ENCODE data around the gene MCF2L2. TPM values are rescaled to one million over a fixed set of nuclear protein-coding genes. Genes with fewer than 3 reads are reported as not detected.

The MCF2L2 gene
- total and polyA plus RNA-seq, 2 experiments from 2014 or later, result not detected

DNA sequence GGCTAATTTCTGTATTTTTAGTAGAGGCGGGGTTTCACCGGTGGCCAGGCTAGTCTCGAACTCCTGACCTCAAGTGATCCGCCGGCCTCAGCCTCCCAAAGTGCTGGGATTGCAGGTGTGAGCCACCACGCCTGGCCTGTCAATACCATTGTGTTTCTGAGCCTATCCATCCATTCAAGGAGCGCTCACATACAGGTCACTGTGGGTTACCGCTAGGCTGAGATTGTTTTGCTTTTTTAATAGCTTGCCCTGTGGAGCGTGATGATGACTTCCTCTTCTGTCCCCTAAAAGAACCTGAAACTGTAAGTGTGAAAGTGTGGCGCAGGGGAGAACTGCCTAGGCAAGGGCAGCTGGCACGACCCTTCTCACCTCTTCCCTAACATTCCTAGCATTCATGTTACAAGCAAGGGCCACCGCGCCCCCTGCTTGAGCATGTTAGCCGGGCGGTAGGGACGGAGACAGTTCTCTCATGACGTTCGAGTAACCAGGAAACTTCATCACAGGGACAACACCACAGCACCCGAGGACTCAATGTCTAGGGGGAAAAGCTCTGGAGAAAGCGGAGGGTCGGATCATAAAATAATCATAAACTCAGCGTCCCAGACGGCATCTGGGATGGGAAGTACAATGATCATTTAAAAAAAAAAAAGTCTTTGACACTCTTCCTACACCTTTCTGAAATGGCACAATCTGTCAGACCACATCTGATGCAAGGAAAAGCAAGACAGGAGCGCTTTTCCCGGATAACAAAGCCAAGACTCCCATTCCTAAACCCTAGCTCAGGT is 266.7 kb downstream of the MCF2L2 start:
- Histone ChIP-seq H4K20me1 (ENCODE audit: insufficient read depth) (no peaks in the 10 kb centered on the region), H3K9me3 (ENCODE audit: low read depth) (no peaks in the 10 kb centered on the region), H3K27ac (no peak overlapping the region), H3K4me1 (ENCODE audit: insufficient read depth) (peaks cover 4% of the 10 kb centered on the region; the same call in 1 of the 2 replicates), H3K4me3 (peak overlapping the region; percentile 71), H2AFZ (peak overlapping the region; percentile 78), H3K36me3 (ENCODE audit: low read depth) (no peaks in the 10 kb centered on the region), H3K9ac (no peak overlapping the region), H3K9me2 (ENCODE audit: insufficient read depth) (no peaks in the 10 kb centered on the region), H3K27me3 (replicated peaks; ENCODE audit: insufficient read depth) (peaks cover 30% of the 10 kb centered on the region), H3K4me2 (ENCODE audit: unreplicated experiment) (peak overlapping the region; percentile 71), H3F3A (ENCODE audit: insufficient read depth) (no peaks in the 10 kb centered on the region), H3K79me2 (ENCODE audit: insufficient read depth) (no peaks in the 10 kb centered on the region)
- no peak for DNase-seq
- in situ Hi-C loops (cut with MboI), result no loop called here
- no peak for TF ChIP-seq EZH2 (IDR thresholded peaks at IDR 0.05; ENCODE audit: insufficient read depth, poor library complexity, severe bottlenecking)
- TF ChIP-seq EZH2phosphoT487 (IDR thresholded peaks at IDR 0.05; ENCODE audit: insufficient read depth, low read depth), result no peak
- WGBS, 2 experiments (ENCODE audit: low coverage in 1 of 2, low lambda C conversion rate in 2 of 2, missing lambda C conversion rate in 2 of 2), result 46 to 47% methylated on average over 25 of the region's 25 CpGs

DNA sequence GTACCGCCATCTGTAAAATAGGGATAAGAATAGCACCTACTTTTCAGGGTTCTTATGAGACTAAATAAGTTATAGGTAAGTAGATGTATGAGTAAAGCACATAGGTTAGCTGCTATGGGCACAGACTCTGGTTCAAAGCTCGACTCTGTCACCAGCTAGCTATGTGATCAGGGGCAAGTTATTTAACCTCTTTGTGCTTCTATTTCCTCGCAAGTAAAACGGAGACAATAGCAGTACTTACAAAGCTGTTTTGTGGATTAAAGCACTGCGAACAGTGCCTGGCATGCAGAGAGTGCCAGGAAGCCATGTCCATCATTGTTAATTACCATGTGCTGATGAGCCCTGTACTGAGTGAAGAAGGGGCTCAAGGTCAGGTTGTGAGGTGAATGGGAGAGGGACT is 267.8 kb downstream of the MCF2L2 start:
- Histone ChIP-seq H3K4me2 (ENCODE audit: unreplicated experiment) (no peak overlapping the region), H4K20me1 (ENCODE audit: insufficient read depth) (no peaks in the 10 kb centered on the region), H2AFZ (no peak overlapping the region), H3K9me2 (ENCODE audit: insufficient read depth) (no peaks in the 10 kb centered on the region), H3K79me2 (ENCODE audit: insufficient read depth) (no peaks in the 10 kb centered on the region), H3K9me3 (ENCODE audit: low read depth) (no peaks in the 10 kb centered on the region), H3K36me3 (ENCODE audit: low read depth) (no peaks in the 10 kb centered on the region), H3K9ac (no peak overlapping the region), H3K4me1 (ENCODE audit: insufficient read depth) (peaks cover 4% of the 10 kb centered on the region; the same call in 1 of the 2 replicates), H3K27ac (no peak overlapping the region), H3F3A (ENCODE audit: insufficient read depth) (no peaks in the 10 kb centered on the region), H3K27me3 (replicated peaks; ENCODE audit: insufficient read depth) (peaks cover 34% of the 10 kb centered on the region), H3K4me3 (no peak overlapping the region)
- WGBS, 2 experiments (ENCODE audit: low coverage in 1 of 2, low lambda C conversion rate in 2 of 2, missing lambda C conversion rate in 2 of 2), result 83 to 85% methylated on average over 5 of the region's 5 CpGs
- no peak for DNase-seq
- in situ Hi-C loops (cut with MboI), result no loop called here
- TF ChIP-seq EZH2 (IDR thresholded peaks at IDR 0.05; ENCODE audit: insufficient read depth, poor library complexity, severe bottlenecking) (no peak), EZH2phosphoT487 (IDR thresholded peaks at IDR 0.05; ENCODE audit: insufficient read depth, low read depth) (no peak)

DNA sequence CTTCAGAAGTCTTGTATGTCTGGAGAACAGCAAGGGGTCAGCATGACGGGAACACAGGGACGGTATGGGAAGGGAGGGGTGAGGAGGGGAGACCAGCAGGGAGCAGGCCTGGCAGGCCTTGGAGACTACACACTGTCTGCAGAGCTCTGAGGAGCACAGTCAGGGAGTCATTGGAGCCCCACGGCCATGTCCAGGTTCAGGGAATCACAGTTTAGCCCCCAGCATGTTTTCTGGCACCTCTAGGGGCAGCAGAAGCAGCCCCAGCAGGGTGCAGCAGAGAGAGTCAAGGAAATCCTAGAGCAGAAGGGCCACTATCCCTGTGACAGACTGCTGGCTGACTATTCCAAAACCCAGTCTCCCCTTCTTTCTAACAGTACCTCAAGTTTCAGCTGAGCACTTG is 269.1 kb downstream of the MCF2L2 start:
- no peaks in the 10 kb centered on the region for H3F3A ChIP-seq (ENCODE audit: insufficient read depth)
- no peak overlapping the region for H3K9ac ChIP-seq
- H3K27me3 ChIP-seq (replicated peaks; ENCODE audit: insufficient read depth), result peaks cover 38% of the 10 kb centered on the region
- no peaks in the 10 kb centered on the region for H3K36me3 ChIP-seq (ENCODE audit: low read depth)
- H4K20me1 ChIP-seq (ENCODE audit: insufficient read depth), result no peaks in the 10 kb centered on the region
- in situ Hi-C loops (cut with MboI), result no loop called here
- H3K79me2 ChIP-seq (ENCODE audit: insufficient read depth), result no peaks in the 10 kb centered on the region
- no peaks in the 10 kb centered on the region for H3K9me2 ChIP-seq (ENCODE audit: insufficient read depth)
- no peak overlapping the region for H3K4me3 ChIP-seq
- TF ChIP-seq EZH2 (IDR thresholded peaks at IDR 0.05; ENCODE audit: insufficient read depth, poor library complexity, severe bottlenecking) (no peak), EZH2phosphoT487 (IDR thresholded peaks at IDR 0.05; ENCODE audit: insufficient read depth, low read depth) (no peak)
- peaks cover 4% of the 10 kb centered on the region; the same call in 1 of the 2 replicates for H3K4me1 ChIP-seq (ENCODE audit: insufficient read depth)
- H3K4me2 ChIP-seq (ENCODE audit: unreplicated experiment), result no peak overlapping the region
- H3K9me3 ChIP-seq (ENCODE audit: low read depth), result no peaks in the 10 kb centered on the region
- H3K27ac ChIP-seq, result no peak overlapping the region
- 60 to 69% methylated on average over 3 of the region's 3 CpGs for WGBS, 2 experiments (ENCODE audit: low coverage in 1 of 2, low lambda C conversion rate in 2 of 2, missing lambda C conversion rate in 2 of 2)
- H2AFZ ChIP-seq, result no peak overlapping the region
- DNase-seq, result peak; percentile 10

DNA sequence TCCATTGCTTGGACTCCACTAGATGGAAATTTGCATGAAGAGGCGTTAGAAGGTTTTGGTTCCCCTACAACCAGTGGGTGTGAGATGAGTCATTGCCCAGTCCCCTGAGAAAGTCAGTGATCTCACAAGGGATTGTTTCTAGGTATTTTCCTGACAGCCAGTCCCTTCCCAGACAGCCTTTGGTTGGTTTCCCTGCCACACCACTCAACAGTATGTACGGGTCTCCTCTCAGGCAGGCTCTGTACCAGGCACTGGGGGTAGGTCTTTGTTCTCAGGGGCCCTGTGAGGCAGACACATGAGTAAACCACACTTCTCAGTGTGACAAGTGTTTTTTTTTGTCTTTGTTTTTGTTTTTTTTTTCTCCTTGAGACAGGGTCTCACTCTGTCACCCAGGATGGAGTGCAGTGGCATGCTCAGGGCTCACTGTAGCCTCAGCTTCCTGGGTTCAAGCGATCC is 269.8 kb downstream of the MCF2L2 start:
- no peaks in the 10 kb centered on the region for H3K9me2 ChIP-seq (ENCODE audit: insufficient read depth)
- H3K4me3 ChIP-seq, result no peak overlapping the region
- H3K9me3 ChIP-seq (ENCODE audit: low read depth), result no peaks in the 10 kb centered on the region
- no peaks in the 10 kb centered on the region for H3F3A ChIP-seq (ENCODE audit: insufficient read depth)
- H4K20me1 ChIP-seq (ENCODE audit: insufficient read depth), result no peaks in the 10 kb centered on the region
- no peak overlapping the region for H3K9ac ChIP-seq
- no peak overlapping the region for H2AFZ ChIP-seq
- in situ Hi-C loops (cut with MboI), result no loop called here
- 58 to 64% methylated on average over 3 of the region's 3 CpGs for WGBS, 2 experiments (ENCODE audit: low coverage in 1 of 2, low lambda C conversion rate in 2 of 2, missing lambda C conversion rate in 2 of 2)
- no peak overlapping the region for H3K4me2 ChIP-seq (ENCODE audit: unreplicated experiment)
- peaks cover 4% of the 10 kb centered on the region; the same call in 1 of the 2 replicates for H3K4me1 ChIP-seq (ENCODE audit: insufficient read depth)
- H3K27ac ChIP-seq, result no peak overlapping the region
- H3K79me2 ChIP-seq (ENCODE audit: insufficient read depth), result no peaks in the 10 kb centered on the region
- H3K36me3 ChIP-seq (ENCODE audit: low read depth), result no peaks in the 10 kb centered on the region
- TF ChIP-seq EZH2 (IDR thresholded peaks at IDR 0.05; ENCODE audit: insufficient read depth, poor library complexity, severe bottlenecking), result no peak
- TF ChIP-seq EZH2phosphoT487 (IDR thresholded peaks at IDR 0.05; ENCODE audit: insufficient read depth, low read depth), result no peak
- DNase-seq, result peak; percentile 73
- peaks cover 38% of the 10 kb centered on the region for H3K27me3 ChIP-seq (replicated peaks; ENCODE audit: insufficient read depth)
